KBM-7 (cell line): ENCODE measurements around the gene RRAD.
"Not testable (repeated sequence)": the region's sequence is repeated elsewhere in the genome, so short reads cannot be mapped to it uniquely, and the experiment has no call there.

Experiments
- DNase-seq: peaks from one replicate; pipeline ENCODE4 v3.0.0-alpha.2; 2015
- in situ Hi-C: fragments of 300-500 bp; cut with MboI; formaldehyde crosslinking; loops from 2 replicates; pipeline ENCODE4 v1.14.3; 2020; ENCODE audit warnings: low sequenced_read_pairs, low pct_unique_long_range_greater_than_20kb, mixed read lengths

The RRAD gene

GRCh38 chr16:66953462-66954096 is 28.2 kb upstream of the RRAD start:
- in situ Hi-C loops: no loop called here
- no peak for DNase-seq

GRCh38 chr16:66952430-66953110 is 27.2 kb upstream of the RRAD start:
- in situ Hi-C loops: no loop called here
- DNase-seq: no peak

GRCh38 chr16:66950971-66951790 is 25.8 kb upstream of the RRAD start:
- in situ Hi-C loops: no loop called here
- DNase-seq: no peak

GRCh38 chr16:66950437-66950836 is 25.1 kb upstream of the RRAD start:
- in situ Hi-C loops: no loop called here
- DNase-seq: no peak

- DNase-seq: no peak
- in situ Hi-C loops: no loop called here
Observed at GRCh38 chr16:66949472-66949871, 24.1 kb upstream of the RRAD start.

- in situ Hi-C loops: no loop called here
- no peak for DNase-seq
Observed at GRCh38 chr16:66948837-66949225, 23.5 kb upstream of the RRAD start.

- no peak for DNase-seq
- in situ Hi-C loops: no loop called here
Observed at GRCh38 chr16:66948134-66948836, 22.9 kb upstream of the RRAD start.

GRCh38 chr16:66947302-66948065 is 22.1 kb upstream of the RRAD start:
- DNase-seq: peak; percentile 91
- in situ Hi-C loops: no loop called here

GRCh38 chr16:66946974-66947301 is 21.6 kb upstream of the RRAD start:
- in situ Hi-C loops: no loop called here
- DNase-seq: no peak

GRCh38 chr16:66946541-66946940 is 21.2 kb upstream of the RRAD start:
- in situ Hi-C loops: no loop called here
- DNase-seq: no peak

GRCh38 chr16:66945939-66946338 is 20.6 kb upstream of the RRAD start:
- no peak for DNase-seq
- in situ Hi-C loops: no loop called here

- DNase-seq, in situ Hi-C loops: not testable (repeated sequence)
Observed at GRCh38 chr16:66944971-66945370, 19.6 kb upstream of the RRAD start.

- in situ Hi-C loops: no loop called here
Observed at GRCh38 chr16:66944054-66944441, 18.7 kb upstream of the RRAD start.

GRCh38 chr16:66943426-66944053 is 18.2 kb upstream of the RRAD start:
- DNase-seq: no peak
- in situ Hi-C loops: no loop called here

More at GRCh38 chr16:66944054-66944441, 18.7 kb upstream of the RRAD start:
- no peak for DNase-seq

- no peak for DNase-seq
- in situ Hi-C loops: no loop called here
Observed at GRCh38 chr16:66942981-66943380, 17.6 kb upstream of the RRAD start.

GRCh38 chr16:66940236-66940635 is 14.9 kb upstream of the RRAD start:
- DNase-seq: no peak
- in situ Hi-C loops: no loop called here

GRCh38 chr16:66939366-66939765 is 14.0 kb upstream of the RRAD start:
- no peak for DNase-seq
- in situ Hi-C loops: no loop called here

- in situ Hi-C loops: no loop called here
- DNase-seq: no peak
Observed at GRCh38 chr16:66937725-66938337, 12.5 kb upstream of the RRAD start.
